Measurements from ENCODE around the gene GATAD2A. TPM values are rescaled to one million over a fixed set of nuclear protein-coding genes. Genes with fewer than 3 reads are reported as not detected.
"Not testable (repeated sequence)": the region's sequence is repeated elsewhere in the genome, so short reads cannot be mapped to it uniquely, and the experiment has no call there.

GATAD2A gene
- total RNA-seq, 2 donors from 2014 or later = 27.7 to 32.9 TPM

GRCh38 chr19:19466201-19466600, 60.7 kb downstream of the GATAD2A start:
- TF ChIP-seq CTCF (IDR thresholded peaks at IDR 0.05) = no peak
- peaks cover 27% of the 10 kb centered on the region for H3K36me3 ChIP-seq
- peaks cover 0 to 36% of the 10 kb centered on the region in 2 donors for H3K4me1 ChIP-seq
- no peak for DNase-seq (ENCODE audit: low spot score)
- H3K4me3 ChIP-seq = no peak overlapping the region
- H3K27ac ChIP-seq = no peak overlapping the region
- peaks cover 11 to 21% of the 10 kb centered on the region in 2 donors for H3K9me3 ChIP-seq
- H3K27me3 ChIP-seq = no peaks in the 10 kb centered on the region

DNA sequence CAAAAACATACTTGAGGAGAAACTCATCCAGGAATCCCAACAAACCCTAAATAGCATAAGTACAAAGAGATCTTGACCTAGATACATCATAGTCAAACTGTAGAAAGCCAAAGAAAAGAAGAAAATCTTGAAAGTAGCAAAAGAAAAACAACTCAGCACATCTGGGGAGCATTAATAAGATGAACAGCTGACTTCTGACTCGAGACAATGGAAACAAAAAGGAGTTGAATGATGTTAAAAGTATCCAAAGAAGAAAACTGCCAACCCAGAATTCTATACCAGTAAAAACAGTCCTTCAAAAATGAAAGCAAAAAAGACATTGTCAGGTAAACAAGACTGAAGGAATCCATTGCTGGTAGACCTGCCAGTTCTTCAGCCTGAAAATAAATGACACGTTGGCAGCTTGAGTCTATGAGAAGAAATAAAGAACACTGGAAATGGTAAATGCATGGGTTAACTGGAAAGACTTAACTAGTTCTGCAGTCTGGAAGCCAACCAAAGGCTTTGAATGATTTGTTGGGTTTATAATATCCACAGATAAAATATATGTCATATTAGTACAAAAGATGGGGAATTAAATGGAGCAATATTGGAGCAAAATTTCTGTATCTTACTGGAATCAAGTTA, 63.1 kb downstream of the GATAD2A start:
- Histone ChIP-seq H3K9me3 (peaks cover 11 to 21% of the 10 kb centered on the region in 2 donors), H3K36me3 (peaks cover 27% of the 10 kb centered on the region), H3K4me3 (no peak overlapping the region), H3K4me1 (peaks cover 0 to 18% of the 10 kb centered on the region in 2 donors), H3K27me3 (no peaks in the 10 kb centered on the region), H3K27ac (no peak overlapping the region)
- no peak for DNase-seq (ENCODE audit: low spot score)
- TF ChIP-seq CTCF (IDR thresholded peaks at IDR 0.05) = no peak

- Histone ChIP-seq H3K27ac (no peak overlapping the region), H3K9me3 (peaks cover 11 to 21% of the 10 kb centered on the region in 2 donors), H3K36me3 (peaks cover 19% of the 10 kb centered on the region), H3K27me3 (no peaks in the 10 kb centered on the region), H3K4me3 (no peak overlapping the region), H3K4me1 (peaks cover 0 to 10% of the 10 kb centered on the region in 2 donors)
- no peak for TF ChIP-seq CTCF (IDR thresholded peaks at IDR 0.05)
- DNase-seq (ENCODE audit: low spot score) = no peak
These were observed 65.1 kb downstream of the GATAD2A start for GRCh38 chr19:19470579-19470978.

DNA sequence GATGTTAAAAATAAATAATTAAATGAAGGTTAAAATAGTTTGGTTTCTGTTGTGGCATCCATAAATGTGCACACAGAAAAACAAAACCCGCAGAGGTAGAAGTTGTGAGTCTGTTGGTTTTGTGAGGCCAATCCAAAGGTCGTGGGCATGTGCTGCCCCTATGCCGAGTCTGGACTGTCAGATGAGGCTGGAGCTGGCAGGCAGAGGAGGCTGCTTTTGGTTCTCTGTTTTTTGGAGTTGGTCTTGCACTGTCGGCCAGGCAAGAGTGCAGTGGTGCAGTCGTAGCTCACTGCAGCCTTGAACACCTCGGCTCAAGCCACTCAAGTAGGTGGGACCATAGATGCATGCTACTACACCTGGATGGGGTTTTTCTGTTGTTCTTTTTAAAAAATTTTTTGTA, 66.2 kb downstream of the GATAD2A start:
- no peak for TF ChIP-seq CTCF (IDR thresholded peaks at IDR 0.05)
- DNase-seq (ENCODE audit: low spot score) = no peak
- peaks cover 8% of the 10 kb centered on the region for H3K36me3 ChIP-seq
- peaks cover 11 to 21% of the 10 kb centered on the region in 2 donors for H3K9me3 ChIP-seq
- H3K27ac ChIP-seq = no peak overlapping the region
- no peak overlapping the region for H3K4me3 ChIP-seq
- peaks cover 0 to 11% of the 10 kb centered on the region in 2 donors for H3K4me1 ChIP-seq
- H3K27me3 ChIP-seq = no peaks in the 10 kb centered on the region

DNA sequence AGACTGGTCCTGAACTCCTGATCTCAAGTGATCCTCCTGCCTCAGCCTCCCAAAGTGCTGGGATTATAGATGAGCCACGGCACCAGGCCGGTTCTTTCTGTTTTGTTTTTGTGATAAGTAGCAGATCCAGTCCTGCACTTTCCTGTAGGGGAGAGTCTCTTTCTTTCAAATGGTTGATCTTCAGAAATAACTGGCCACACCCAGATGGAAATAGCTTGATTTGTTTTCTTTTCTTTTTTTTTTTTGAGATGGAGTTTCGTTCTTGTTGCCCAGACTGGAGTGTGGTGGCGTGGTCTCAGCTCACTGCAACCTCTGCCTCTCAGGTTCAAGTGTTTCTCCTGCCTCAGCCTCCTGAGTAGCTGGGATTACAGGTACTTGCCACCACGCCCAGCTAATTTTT, 66.6 kb downstream of the GATAD2A start:
- H3K36me3 ChIP-seq; DNase-seq (ENCODE audit: low spot score); H3K27me3 ChIP-seq; H3K4me3 ChIP-seq; H3K27ac ChIP-seq: not testable (repeated sequence)
- peaks cover 11 to 21% of the 10 kb centered on the region in 2 donors for H3K9me3 ChIP-seq
- H3K4me1 ChIP-seq = peaks cover 0 to 11% of the 10 kb centered on the region in 2 donors

- no peak for DNase-seq (ENCODE audit: low spot score)
- Histone ChIP-seq H3K27ac (no peak overlapping the region), H3K36me3 (no peaks in the 10 kb centered on the region), H3K9me3 (no peaks in the 10 kb centered on the region), H3K4me1 (peaks cover 0 to 11% of the 10 kb centered on the region in 2 donors), H3K4me3 (no peak overlapping the region), H3K27me3 (no peaks in the 10 kb centered on the region)
- TF ChIP-seq CTCF (IDR thresholded peaks at IDR 0.05) = no peak
These were observed 69.7 kb downstream of the GATAD2A start for GRCh38 chr19:19475015-19475765.
